HG02852 (cell line): ENCODE data around the gene INPP5B.

Experiments used
- ATAC-seq: cut with Tn5 transposase; IDR thresholded peaks from one replicate; pipeline ENCODE4 v1.9.1; 2021; ENCODE audit warnings: mild to moderate bottlenecking, moderate library complexity; ENCODE audit not compliant: unreplicated experiment

The INPP5B gene

DNA sequence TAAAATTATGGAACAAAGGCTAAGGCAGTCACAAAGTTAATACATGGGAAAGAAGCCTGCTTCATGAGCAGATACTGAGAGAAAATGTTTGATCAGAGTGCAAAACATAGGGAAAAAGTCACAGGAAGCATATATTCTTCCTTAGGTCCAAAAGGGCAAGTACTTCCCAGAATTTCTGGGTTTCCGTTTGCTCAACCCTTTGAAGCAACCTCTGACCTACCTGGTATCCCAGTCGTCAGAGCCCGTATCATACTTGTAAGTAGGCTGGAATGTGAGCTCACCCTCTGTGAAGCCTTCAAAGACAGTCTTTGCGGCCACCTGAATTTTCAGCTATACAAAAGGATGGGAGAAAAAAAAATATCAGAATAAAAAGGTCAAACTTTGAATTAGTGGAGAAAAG lies 67.0 kb downstream of the INPP5B start:
- no peak for ATAC-seq

DNA sequence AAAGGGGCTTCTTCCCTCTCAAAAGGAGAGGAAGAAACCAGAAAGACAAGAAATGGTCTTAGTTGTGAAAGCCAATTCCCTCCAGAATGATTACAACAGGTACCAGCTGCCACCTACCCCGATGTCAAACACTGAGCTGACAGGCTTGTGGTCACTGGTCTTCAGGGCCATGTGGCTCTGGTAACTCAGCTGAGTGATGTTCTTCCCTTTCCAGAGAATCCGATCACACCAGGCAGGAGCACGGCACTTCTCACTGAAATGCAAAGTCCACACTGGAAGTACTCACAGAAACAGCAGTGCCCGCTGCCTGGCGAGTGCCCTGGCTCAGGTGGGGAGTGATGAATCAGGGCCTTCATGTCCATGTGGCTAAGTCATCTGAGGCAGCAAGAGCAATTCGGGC lies 68.8 kb downstream of the INPP5B start:
- no peak for ATAC-seq

DNA sequence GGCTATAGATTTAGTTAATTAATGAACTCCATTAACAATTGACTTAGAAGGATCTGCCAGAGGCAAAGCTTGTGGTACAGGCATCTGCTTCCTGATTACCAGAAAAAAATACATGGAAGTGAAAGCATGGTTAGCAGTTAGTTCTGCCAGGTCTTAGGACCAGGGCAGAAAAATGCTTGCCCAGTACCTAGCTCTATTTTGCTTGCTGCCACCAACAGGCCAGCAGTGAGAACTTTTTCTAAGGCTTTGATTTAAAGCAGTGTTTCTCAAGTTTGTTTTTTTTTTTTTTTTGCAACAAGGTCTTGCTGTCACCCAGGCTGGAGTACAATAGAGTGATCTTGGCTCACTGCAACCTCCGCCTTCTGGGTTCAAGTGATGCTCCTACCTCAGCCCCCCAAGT lies 71.0 kb downstream of the INPP5B start:
- ATAC-seq, result no peak

DNA sequence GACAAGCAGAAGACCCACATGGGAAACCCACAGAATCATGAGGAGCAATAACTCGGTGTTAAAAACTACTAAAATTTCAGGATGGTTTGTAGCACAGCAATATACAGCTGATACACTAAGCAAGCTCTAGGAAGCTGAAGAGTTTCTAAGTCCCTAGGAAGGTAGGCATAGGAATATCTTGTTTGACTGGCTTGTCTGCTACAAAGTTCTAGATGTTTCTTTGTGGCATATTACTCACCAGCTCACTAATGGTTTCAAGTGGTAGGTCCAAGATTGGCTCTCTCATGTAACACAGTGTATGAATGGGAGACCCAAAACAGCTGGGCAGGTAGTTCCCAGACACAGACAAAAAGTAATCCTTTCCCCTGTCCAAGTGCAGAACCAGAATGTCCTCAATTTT lies 74.2 kb downstream of the INPP5B start:
- no peak for ATAC-seq

DNA sequence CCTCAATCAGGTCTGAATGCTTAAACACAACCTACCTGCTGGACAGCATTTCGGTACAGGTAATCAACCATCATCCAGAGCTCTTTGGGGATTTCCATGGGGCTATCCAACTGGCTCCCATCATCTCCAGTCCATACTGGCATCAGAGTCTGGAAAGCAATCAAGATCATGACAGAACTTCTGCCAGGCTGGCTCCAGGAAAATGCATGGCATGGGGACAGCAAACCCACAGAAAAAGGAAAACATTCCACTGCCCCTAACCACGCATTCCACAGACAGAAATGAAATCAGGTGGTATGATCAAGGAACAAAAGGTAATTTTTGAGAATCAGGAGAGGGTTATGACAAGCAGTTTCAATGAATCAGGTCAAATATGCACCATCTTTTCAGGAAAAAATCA lies 78.4 kb downstream of the INPP5B start:
- no peak for ATAC-seq

DNA sequence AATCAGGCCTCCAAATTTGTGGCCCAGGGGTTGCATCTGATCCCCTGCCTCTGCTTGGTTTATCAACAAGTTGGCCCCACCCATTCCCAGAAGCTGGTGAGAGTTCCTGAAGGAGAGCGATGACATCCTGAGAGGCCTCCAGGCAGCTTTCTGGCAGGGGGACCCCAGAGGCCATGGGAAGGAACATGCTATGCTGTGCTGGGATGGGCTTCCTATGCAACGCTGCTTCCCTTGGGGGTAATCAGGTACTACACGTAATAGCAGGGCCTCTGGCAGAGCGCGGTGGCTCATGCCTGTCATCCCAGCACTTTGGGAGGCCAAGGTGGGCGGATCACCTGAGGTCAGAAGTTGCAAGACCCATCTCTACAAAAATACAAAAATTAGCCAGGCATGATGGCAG lies 79.1 kb downstream of the INPP5B start:
- no peak for ATAC-seq

DNA sequence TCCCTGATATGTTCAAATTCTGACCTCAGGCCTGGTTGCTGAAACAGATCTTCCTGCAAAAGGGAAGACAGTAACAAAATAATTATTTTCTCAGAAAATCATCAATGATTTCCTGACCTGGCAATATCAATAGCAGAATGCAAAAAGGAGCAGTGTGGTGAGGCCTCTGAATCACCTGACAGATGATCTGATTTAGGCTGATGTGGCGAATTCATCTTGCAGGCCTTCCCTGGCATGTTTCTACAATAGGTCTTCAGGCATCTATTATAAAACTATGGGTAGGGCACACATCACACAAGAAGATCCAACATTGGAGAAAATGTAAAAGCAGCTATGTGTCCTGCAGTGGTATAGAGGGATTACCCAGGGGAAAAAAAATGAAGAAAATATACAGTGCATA lies 80.4 kb downstream of the INPP5B start:
- no peak for ATAC-seq

DNA sequence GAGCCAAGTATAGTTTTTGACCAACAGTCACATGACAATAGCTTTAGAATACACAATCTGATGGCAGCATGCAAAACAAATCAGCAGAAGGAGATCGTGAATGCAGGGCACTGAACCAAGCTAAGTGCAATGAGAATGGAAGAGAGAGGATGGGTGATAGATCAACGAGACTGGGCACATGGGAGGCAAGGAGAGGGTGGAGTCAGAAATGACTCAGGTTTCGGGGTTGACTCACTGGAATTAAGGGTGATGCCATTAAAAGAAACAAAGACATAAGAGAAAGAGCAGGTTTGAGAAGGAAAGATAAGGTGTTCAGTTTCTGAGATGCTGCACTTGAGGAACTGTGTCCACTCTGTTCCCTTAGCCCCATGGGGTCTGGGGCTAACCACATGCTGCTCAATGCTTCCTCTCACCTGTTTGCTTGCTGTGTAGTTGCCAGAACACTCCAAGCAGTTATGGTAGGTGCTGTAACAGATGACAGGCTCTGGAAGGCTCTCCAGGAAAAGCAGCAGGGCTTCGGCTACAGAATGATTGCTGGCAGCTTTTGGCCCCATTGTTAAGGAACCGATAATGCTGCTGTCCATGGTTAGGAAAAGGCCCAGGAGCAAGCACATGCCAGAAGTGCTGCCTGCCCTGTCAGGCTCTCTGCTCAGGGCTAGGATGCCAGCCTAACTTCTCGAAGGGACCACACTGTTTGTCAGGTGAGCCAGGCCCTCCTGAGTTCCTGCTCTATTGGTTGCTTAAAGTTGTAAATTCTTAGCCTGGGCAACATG lies 81.3 kb downstream of the INPP5B start:
- no peak for ATAC-seq

DNA sequence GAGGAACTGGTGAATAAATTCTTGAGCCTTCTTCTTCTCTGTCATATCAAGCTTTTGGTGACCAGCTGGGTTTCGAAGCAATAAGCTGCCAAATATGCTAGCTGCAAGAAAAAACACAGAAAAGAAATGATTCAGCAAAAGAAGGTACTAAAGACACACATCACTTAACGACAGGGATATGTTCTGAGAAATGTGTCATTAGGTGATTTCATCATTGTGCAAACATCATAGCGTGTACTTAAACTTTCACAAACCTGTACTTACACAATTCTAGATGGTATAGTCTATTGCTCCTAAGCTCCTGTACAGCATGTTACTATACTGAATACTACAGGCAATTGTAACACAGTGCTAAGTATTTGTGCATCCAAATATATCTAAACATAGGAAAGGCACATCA lies 84.5 kb downstream of the INPP5B start:
- no peak for ATAC-seq

DNA sequence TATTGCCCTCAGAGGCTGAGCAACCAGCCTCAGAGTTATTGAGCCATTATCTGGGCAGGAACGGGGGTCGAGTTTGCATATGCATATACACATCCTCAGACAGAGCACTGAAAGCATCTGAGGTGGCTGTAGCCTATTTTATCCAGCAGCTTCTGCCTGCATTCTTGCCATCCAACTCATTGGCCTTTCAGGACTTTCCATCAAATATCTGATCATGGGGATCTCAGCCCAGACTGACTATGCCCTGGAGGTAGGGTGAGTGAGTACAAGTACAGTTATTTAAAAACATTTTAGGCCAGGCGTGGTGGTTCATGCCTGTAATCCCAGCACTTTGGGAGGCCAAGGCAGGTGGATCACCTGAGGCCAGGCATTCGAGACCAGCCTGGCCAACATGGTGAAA lies 85.7 kb downstream of the INPP5B start:
- ATAC-seq, result no peak

DNA sequence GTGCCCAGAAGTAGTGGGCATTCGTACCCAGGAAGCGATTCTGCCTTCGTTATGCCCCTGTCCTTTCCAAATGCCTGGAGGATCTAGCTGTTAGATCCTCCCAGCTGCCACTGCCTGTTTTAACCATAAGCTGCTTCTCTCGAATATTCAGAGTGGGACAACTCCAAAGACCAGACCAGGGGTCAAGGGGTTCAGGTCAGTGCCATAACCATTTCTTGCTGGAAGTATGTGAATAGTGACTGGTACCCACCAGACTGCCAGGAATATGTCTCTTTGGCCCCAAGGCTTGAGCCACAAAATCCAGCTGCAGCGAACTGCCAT lies 86.5 kb downstream of the INPP5B start:
- ATAC-seq, result no peak

DNA sequence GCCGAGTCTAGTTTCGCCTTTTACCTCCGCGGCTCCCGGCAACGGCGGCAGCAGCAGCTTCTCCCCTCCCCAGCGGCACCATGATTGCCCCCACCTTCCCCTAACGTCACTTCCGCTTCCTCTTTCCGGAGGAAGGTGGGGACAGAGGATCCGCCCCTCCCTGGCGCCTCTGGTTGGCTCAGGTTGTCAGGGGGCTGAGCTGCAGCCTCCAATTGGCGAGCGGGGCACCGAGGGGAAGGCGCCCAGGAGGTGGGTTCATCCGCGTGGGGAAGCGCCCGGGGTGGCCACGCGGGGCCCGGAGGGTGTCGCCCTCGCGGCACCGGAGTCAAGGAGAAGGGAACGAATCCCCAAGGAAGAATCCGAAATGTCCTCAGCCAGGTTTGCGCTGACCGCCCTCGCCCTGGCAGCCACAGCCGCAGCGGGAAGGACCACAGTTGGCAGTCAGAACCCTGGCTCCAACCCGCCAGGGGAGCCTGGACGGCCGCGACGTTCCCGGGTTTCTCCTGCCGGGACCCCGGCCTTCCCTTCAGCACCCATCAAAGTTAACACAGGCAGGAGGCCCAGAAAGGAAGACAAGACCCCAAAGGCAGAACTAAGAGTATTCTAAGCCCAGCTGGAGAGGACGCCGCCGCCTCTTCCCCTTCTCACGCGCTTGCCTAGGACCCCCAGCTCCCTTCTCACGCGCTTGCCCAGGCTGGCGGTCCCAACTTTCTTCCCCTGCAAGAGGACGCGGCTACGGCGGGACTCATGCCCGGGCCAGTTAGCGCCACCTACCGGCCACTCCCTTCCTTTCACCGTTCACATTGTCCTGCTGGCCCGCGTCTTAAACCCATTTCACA lies 87.1 kb downstream of the INPP5B start, which contains the start of gene MTF1:
TSS of gene MTF1 (minus strand) at position 86 of the 839 bp plus-strand sequence. CDS start 1,934 bp downstream, outside the sequence.
- peak; percentile 90 for ATAC-seq

DNA sequence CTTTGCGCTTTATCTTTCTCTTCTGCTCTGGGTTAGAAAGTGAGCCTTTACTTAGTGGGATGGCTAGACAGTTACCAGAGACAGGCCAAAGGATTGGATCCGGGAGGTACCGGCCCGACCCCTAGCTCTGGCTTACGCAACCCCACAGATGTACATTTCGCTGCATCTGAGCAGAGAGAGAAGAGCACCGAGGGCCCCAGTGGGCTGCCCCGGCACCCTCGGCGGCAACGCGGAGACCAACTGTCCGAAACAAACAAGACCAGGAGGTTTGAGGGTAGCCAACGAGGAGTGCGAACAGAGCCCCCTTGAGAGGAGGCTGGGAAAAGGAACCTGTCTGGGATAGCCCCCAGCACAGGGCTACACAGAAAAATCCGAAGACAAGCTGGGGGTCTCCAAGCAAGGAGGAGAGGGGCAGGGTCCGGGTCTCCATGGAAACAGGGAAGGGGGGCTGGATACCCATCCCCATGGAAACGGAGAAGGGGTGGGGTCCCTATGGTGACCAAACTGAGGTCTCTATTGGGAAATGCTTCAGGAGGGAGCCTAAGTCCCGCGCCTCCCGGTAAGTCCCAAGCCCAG lies 87.8 kb downstream of the INPP5B start:
- ATAC-seq, result peak; percentile 32

DNA sequence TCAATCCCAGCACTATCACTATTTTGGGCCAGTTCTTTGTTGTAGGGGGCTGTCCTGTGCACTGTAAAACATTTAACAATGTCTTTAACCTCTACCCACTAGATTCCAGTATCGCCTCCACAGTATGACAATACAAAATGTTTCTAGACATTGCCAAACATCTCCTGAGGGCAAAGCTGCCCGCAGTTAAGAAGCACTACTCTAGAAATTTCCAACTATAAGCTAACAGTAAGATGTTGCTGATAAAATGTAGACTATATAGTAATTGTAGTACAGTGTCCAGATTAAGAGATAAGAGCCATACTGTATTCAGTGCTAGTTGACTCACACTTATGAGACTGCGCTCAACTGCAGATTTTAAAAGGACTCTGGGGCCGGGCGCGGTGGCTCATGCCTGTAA lies 92.4 kb downstream of the INPP5B start:
- no peak for ATAC-seq

DNA sequence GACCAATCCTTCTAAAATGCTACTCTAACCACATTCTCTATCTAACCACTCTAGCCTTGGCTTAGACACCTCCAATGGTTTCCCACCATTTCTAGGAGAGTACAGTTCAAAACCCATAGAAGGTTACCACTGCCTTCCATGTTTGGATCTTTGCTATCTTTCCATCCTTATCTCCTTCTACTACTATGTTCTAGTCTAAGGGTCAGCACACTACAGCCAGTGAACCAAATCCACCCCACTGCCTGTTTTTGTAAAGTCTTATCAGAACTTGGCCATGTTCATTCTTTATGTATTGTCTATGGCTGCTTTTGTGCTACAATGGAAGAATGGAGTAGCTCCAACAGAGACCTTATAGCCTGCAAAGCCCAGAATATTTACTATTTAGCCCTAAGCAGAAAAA lies 93.7 kb downstream of the INPP5B start:
- no peak for ATAC-seq

DNA sequence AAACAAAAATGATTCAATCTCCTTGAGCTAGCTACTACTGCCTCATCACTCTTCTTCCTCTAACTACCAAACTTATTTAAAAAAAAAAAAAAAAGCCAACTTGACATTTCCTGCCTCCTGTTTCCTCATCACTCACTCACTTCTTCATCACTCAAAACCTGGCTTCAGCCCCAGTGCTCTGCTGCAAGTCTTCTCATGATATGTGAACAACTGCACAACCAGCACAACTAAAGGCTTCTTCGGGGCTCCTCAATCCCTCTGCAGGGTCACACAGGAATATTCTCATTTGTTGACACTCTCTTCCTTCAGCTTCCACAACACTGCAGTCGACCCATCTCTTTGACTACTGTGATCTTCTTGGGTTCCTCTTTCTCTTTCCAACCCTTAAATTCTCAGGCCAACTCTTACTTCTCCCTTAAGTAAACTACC lies 95.1 kb downstream of the INPP5B start:
- no peak for ATAC-seq

DNA sequence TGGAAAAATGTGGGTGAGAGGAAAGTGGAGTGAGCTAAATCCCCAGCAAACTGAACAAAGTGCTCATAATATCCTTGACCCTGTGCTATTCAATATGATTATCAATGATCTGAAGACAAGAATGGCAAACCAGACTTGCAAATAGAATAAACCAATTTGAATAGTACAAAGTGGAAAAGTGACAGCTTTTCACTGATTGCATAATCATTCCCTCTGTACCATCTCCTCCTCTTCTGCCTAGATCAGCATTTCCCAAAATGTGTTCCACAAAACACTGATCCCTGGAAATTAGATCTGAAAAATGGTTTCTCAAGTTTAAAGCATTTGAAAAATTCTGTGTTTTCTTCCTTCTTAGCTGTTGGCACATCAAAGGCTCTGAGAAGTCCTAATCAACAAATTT lies 95.6 kb downstream of the INPP5B start:
- ATAC-seq, result no peak

DNA sequence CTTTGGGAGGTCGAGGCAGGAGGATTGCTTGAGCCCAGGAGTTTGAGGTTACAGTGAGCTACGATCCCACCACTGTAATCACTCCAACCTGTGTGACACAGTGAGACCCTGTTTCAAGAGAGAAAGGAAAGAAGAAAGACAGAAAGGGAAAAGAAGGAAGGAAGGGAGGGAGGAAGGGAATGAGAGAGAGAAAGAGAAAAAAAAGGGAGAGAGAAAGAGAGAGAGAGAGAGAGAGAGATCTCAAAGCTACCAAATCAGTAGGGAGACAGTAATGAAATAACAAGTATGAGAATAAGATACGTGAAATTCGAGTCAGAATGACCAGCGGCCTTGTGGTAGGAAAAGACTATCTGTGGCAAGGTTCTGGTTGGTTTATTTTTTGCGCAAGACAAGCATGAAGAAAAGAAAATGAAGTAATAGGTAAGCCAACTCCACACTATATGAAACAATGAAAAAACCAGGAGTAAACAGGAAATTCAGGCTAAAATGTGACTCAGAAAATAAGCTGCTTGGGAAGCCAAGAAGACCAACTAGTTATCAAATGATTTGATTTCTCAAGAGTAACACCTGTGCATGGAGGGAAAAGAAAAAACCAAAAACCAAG lies 96.4 kb downstream of the INPP5B start:
- no peak for ATAC-seq

DNA sequence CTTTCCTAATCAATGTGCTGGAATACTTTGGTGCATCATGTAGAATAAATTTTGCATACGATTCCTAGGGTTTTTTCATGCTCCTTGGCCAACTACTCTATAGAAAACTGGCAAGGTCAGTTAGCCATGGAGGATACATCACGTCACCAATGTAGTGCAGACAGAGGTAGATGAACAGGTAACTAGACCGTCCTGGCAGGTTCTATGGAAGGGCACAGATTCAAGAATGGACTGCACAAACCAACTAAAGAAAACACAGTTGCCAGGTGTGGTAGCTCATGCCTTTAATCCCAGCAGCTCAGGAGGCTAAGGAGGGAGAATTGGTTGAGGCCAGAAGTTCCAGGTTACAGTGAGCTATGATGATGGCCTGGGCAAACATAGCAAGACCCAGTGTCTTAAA lies 97.4 kb downstream of the INPP5B start:
- ATAC-seq, result no peak

DNA sequence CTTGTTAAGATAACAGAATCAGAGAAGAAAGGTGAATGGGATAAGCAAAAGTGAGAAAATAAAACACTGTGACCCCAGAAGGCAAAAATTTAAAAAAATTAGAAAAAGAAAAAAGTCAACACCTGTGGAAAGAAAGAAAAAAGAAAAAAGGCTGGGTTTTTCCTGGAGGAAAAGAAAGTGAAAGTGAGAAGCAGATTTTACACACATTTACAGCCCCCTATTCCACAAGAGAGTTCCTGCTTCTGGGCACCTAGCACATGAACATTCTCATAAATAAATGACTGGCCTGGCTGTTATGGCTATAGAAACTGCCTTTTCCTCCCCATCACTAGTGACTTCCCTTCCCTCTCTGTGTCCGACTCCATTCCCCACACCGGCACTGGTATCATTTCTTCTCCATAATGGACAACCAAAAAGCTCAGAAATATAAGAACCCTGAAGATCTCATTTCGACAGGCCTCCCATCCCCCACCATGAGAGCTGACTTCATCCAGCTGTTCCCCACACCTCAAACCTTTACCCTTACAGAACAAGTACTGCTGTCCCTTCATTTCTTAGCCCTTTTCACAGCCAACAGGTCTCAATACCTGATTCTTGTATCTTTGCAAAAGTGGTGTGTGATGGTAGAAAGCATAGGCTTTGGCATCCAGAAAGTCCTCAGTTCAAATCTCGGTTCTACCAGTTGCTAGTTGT lies 100.1 kb downstream of the INPP5B start:
- no peak for ATAC-seq

DNA sequence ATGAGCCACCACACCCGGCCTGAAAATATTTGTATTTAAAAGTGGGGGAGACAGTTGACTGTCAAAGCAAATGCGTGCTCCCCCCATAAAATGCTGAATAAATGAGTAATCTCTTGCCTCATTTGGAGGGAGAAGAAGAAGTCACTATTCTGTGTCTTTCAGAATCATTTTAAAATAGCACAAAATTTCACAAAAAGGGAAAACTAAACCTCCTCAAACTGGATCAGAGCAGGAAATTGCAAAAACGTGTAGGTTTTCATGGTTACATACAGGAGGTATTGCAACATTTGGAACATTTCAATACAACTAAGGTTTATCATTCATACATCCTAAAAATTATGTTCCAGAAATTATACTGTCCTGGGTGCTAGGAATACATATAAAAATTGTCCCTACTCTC lies 101.1 kb downstream of the INPP5B start:
- no peak for ATAC-seq
